ENCODE data around the gene GDF10.

Gene GDF10

DNA sequence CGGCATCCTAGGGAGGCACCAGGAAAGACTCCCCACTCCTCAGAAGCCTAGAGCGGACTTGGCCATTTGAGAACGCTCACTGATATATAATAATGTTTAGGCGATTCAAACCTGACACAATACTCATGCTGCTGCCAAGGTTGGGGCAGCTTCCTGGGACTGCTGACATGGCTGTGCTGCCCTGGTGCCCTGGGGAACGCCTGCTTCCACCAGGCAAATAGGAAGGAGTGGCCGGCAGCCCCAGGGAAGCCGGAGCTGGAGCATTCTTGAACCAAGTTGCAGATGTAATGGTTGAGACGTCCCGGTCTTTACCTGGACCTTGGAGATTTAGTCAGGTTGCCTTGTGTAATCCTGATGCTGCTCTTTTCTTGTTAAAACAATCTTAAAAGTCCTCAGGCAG lies 8.8 kb downstream of the GDF10 start:
- H3K36me3 ChIP-seq (ENCODE audit: insufficient read depth, low read length): no peaks in the 10 kb centered on the region
- H3K9me3 ChIP-seq (ENCODE audit: control insufficient read depth, insufficient read depth, low read length): no peaks in the 10 kb centered on the region
- no peak overlapping the region for H3K9ac ChIP-seq (ENCODE audit: low read depth, low read length)
- H3K4me1 ChIP-seq (ENCODE audit: insufficient read depth, low read length): no peaks in the 10 kb centered on the region

DNA sequence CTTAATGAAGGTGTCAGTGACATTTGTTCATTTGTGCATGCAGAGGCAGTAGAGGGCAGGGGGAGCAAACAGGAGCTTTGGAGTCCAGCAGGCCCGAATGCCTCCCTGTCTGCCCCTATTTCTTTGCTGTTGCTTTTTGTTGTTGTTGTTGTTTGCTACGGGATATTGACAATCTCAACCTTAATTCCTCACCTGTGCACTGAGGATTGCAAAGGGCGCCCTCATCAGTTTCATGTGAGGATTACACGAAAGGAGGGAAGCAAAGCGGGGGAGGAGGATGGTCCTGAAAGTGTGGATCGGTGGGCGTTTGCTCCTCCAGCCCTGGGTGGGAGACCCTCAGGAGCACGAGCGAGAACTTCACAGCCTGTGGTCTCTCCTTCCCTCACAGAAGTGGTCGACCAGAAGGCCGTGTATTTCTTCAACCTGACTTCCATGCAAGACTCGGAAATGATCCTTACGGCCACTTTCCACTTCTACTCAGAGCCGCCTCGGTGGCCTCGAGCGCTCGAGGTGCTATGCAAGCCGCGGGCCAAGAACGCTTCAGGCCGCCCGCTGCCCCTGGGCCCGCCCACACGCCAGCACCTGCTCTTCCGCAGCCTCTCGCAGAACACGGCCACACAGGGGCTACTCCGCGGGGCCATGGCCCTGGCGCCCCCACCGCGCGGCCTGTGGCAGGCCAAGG lies 9.6 kb downstream of the GDF10 start:
- H3K9me3 ChIP-seq (ENCODE audit: control insufficient read depth, insufficient read depth, low read length): no peaks in the 10 kb centered on the region
- H3K4me1 ChIP-seq (ENCODE audit: insufficient read depth, low read length): no peaks in the 10 kb centered on the region
- H3K36me3 ChIP-seq (ENCODE audit: insufficient read depth, low read length): no peaks in the 10 kb centered on the region
- H3K9ac ChIP-seq (ENCODE audit: low read depth, low read length): no peak overlapping the region

DNA sequence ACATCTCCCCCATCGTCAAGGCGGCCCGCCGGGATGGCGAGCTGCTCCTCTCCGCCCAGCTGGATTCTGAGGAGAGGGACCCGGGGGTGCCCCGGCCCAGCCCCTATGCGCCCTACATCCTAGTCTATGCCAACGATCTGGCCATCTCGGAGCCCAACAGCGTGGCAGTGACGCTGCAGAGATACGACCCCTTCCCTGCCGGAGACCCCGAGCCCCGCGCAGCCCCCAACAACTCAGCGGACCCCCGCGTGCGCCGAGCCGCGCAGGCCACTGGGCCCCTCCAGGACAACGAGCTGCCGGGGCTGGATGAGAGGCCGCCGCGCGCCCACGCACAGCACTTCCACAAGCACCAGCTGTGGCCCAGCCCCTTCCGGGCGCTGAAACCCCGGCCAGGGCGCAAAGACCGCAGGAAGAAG lies 10.1 kb downstream of the GDF10 start:
- Histone ChIP-seq H3K9me3 (ENCODE audit: control insufficient read depth, insufficient read depth, low read length) (no peaks in the 10 kb centered on the region), H3K4me1 (ENCODE audit: insufficient read depth, low read length) (no peaks in the 10 kb centered on the region), H3K9ac (ENCODE audit: low read depth, low read length) (no peak overlapping the region), H3K36me3 (ENCODE audit: insufficient read depth, low read length) (no peaks in the 10 kb centered on the region)

DNA sequence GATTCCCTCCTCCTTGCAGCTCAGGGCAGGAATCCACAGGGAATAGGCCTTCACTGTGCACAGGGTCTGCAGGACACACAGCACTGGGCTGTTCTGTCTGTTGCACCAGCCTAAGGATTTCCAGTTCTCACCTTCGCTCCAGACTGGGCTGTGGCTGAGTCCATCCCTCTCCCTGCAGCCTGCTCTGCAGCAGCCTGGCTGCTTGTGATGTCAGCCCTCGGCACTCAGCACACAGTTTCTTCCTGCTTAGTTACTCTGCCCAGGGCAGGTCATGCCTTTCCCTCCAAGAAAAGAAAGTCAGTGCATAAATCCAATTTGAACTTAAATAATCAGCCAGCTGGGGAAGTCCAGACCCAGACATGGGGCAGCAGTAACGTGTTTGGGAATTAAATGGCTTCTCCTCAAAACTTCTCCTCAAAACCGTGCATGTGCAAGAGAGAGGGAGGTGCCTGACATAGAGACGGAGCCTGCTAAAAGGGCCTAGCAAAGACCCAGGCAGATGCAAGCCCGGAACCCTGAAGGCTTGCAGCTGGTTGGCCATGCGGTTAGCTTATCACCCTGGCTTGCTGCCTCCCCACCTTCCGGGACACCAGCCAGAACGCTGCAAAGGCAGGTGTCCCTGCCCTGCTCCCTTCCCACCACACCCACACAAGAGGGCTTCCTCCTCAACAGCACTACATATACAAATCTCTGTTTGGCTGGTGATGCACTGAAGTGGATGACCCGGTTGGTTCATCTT lies 11.4 kb downstream of the GDF10 start:
- Histone ChIP-seq H3K9ac (ENCODE audit: low read depth, low read length) (no peak overlapping the region), H3K4me1 (ENCODE audit: insufficient read depth, low read length) (no peaks in the 10 kb centered on the region), H3K36me3 (ENCODE audit: insufficient read depth, low read length) (no peaks in the 10 kb centered on the region), H3K9me3 (ENCODE audit: control insufficient read depth, insufficient read depth, low read length) (no peaks in the 10 kb centered on the region)

DNA sequence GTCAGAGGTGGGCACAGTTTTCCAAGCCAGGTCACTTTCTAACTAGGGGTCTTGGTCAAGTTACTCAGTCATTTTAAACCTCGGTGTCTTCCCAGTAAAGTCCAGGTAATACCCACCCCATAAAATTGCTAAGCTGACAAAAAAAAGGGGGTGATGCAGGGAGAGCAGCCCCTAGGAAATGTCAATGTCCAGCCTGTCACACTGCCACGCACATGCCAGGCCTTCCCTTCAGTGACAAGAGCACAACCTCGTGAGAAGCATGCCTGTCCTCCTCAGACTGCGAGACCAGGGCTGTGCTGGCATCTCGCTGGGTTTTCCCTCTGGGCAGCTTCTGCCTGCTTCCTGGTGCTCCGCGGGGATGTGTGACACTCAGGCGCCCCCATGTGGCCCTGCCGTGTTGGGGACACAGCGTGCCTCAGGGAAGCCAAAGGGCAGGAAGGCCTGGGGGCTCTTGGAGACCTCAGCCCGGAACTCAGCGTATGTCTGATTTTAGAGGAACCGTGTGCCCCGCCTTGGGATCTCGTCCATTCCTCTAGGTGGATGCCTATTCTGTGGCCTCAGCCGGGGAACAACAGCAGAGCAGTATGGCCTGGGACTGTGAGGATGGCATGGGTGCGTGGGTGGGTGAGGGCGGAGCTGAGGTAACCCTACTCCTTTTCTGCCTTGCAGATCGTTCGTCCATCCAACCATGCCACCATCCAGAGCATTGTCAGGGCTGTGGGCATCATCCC lies 12.1 kb downstream of the GDF10 start:
- H3K9me3 ChIP-seq (ENCODE audit: control insufficient read depth, insufficient read depth, low read length): no peaks in the 10 kb centered on the region
- H3K4me1 ChIP-seq (ENCODE audit: insufficient read depth, low read length): no peaks in the 10 kb centered on the region
- H3K36me3 ChIP-seq (ENCODE audit: insufficient read depth, low read length): no peaks in the 10 kb centered on the region
- no peak overlapping the region for H3K9ac ChIP-seq (ENCODE audit: low read depth, low read length)

DNA sequence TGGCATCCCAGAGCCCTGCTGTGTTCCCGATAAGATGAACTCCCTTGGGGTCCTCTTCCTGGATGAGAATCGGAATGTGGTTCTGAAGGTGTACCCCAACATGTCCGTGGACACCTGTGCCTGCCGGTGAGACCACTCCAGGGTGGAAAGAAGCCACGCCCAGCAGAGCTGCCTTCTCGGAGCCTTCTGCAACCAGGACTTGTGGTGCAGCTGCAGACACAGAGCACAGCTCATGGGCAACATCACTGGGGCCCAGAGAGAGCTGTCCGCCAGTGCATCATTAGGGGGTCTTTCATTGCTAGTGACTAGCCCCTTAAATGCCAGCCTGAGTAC lies 12.6 kb downstream of the GDF10 start:
- Histone ChIP-seq H3K9me3 (ENCODE audit: control insufficient read depth, insufficient read depth, low read length) (no peaks in the 10 kb centered on the region), H3K36me3 (ENCODE audit: insufficient read depth, low read length) (no peaks in the 10 kb centered on the region), H3K4me1 (ENCODE audit: insufficient read depth, low read length) (no peaks in the 10 kb centered on the region), H3K9ac (ENCODE audit: low read depth, low read length) (no peak overlapping the region)

DNA sequence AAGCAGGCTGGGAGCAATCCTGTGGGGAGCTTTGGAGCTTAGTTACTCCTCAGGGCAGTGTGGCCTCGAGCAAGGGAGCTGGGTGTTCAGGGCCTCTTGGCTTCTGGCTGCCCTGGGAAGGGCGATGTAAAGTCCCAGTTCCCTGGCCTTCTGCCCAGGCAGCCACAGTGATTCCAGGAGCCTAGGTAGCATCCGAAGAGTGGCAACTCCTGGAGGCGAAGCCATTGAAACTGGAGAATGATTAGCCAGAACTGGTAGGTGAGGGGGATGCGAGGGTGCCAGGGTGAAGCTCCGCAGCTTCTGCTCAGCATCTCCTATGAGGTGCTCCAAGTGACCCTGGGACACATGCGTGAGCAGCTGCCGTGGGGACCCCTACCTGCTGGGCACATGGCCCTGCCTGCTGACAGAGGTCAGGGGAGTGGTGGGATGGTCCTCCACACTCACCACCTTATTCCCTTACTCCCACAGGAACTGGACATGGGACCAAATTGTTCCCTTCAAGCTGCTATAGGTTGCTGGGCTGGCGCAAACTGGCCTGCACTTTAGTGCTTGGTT lies 14.5 kb downstream of the GDF10 start:
- no peak overlapping the region for H3K9ac ChIP-seq (ENCODE audit: low read depth, low read length)
- no peaks in the 10 kb centered on the region for H3K9me3 ChIP-seq (ENCODE audit: control insufficient read depth, insufficient read depth, low read length)
- H3K4me1 ChIP-seq (ENCODE audit: insufficient read depth, low read length): no peaks in the 10 kb centered on the region
- H3K36me3 ChIP-seq (ENCODE audit: insufficient read depth, low read length): no peaks in the 10 kb centered on the region

DNA sequence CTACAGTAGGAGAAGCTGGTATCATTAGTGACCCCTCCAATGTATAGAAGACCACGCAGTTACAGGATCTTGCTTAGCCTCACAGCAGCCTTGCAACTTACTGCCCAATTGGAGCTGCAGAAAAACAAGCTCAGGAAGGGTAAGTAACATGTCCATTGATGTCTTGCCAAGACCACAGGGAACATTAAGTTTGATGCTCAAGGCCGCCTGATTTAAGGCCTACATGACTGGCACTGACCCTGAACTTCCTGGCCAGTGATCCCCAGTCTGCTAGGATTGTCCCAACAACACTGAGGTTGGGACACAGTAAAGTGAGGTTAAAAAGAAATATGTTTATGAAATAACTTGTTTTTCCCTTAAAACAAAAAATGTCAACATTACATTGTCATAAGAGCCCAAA lies 15.4 kb downstream of the GDF10 start:
- no peaks in the 10 kb centered on the region for H3K36me3 ChIP-seq (ENCODE audit: insufficient read depth, low read length)
- H3K9me3 ChIP-seq (ENCODE audit: control insufficient read depth, insufficient read depth, low read length): no peaks in the 10 kb centered on the region; the same call in 1 of the 2 replicates
- no peak overlapping the region for H3K9ac ChIP-seq (ENCODE audit: low read depth, low read length)
- no peaks in the 10 kb centered on the region for H3K4me1 ChIP-seq (ENCODE audit: insufficient read depth, low read length)

DNA sequence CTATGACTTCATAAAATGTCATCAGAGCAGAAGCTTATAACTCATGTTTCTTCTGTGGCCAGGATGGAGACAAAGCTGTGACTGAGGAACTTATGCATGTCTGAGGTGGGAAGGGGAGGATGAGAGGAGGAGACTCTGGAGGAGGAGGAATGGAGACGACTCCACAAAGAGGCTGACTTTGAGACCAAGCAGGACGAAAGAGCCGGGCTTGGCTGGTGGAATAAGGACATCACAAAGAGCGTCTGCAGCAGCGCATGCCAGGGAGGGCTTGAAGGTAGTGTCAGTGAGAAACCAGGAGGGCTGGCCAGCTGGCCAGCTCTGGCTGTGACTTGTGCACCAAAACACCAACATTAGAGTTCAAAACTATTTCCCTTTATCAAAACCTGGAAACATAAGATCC lies 16.1 kb downstream of the GDF10 start:
- H3K9me3 ChIP-seq (ENCODE audit: control insufficient read depth, insufficient read depth, low read length): no peaks in the 10 kb centered on the region; the same call in 1 of the 2 replicates
- no peak overlapping the region for H3K9ac ChIP-seq (ENCODE audit: low read depth, low read length)
- no peaks in the 10 kb centered on the region for H3K4me1 ChIP-seq (ENCODE audit: insufficient read depth, low read length)
- no peaks in the 10 kb centered on the region for H3K36me3 ChIP-seq (ENCODE audit: insufficient read depth, low read length)

DNA sequence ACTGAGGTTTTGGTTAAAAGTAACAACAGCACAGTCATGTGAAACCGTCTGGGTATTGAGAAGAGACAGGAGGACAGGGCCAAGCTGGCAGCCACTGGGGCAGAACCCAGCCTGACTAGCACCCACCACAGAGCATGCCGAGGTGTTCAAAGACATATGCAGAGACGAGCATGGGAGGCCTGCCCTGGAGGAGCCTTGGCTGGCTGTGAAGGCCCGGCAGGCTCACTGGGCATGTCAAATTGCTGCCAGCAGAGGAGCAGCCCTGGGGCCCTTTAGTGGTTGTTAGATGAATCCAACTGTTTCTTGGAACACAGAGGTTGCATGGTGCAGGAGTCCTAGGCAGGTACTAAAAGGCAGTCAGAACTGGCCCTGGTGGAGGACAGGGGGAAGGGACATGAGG lies 17.3 kb downstream of the GDF10 start:
- Histone ChIP-seq H3K9ac (ENCODE audit: low read depth, low read length) (no peak overlapping the region), H3K36me3 (ENCODE audit: insufficient read depth, low read length) (no peaks in the 10 kb centered on the region), H3K4me1 (ENCODE audit: insufficient read depth, low read length) (no peaks in the 10 kb centered on the region), H3K9me3 (ENCODE audit: control insufficient read depth, insufficient read depth, low read length) (no peaks in the 10 kb centered on the region; the same call in 1 of the 2 replicates)

DNA sequence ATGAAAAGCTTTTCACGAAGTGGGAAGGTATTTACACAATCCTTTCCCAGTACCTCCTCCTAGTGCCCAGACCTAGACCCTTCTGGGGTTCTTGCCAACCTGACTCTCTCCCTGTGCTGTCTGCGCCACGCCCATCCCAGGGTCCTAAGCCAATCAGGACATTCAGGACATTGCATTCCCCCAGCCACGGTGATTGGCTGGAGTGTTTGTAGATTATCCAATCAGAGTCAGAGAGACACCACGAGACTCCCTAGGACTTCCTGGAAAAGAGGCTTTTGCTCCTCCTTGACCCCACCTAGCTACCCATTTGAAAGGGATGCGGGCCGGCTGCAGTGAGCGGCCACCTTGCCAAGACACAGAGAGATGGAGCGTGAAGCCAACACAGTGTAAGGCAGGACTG lies 18.7 kb downstream of the GDF10 start:
- Histone ChIP-seq H3K9me3 (ENCODE audit: control insufficient read depth, insufficient read depth, low read length) (no peaks in the 10 kb centered on the region; the same call in 1 of the 2 replicates), H3K9ac (ENCODE audit: low read depth, low read length) (no peak overlapping the region), H3K36me3 (ENCODE audit: insufficient read depth, low read length) (no peaks in the 10 kb centered on the region), H3K4me1 (ENCODE audit: insufficient read depth, low read length) (no peaks in the 10 kb centered on the region)

DNA sequence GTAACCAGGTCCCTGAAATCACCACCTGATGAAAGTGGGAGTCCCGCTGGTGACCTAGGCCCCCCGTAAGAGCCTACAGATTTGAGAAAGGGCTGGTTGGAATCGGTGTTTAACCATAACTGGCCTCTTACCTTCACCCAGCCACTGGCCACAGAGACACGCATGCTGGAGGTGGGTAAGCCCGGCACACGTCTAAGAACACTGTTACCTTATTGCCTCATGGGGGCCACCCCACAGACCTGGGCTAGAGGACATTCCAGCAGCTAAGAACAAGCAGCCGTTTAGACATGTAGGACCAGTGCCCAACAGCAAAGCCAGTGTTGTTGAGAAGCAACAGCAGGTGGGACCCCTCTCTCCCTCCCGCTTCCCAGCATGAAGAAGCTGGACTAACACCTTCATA lies 19.8 kb downstream of the GDF10 start:
- Histone ChIP-seq H3K4me1 (ENCODE audit: insufficient read depth, low read length) (no peaks in the 10 kb centered on the region), H3K9me3 (ENCODE audit: control insufficient read depth, insufficient read depth, low read length) (no peaks in the 10 kb centered on the region; the same call in 1 of the 2 replicates), H3K36me3 (ENCODE audit: insufficient read depth, low read length) (no peaks in the 10 kb centered on the region), H3K9ac (ENCODE audit: low read depth, low read length) (no peak overlapping the region)

DNA sequence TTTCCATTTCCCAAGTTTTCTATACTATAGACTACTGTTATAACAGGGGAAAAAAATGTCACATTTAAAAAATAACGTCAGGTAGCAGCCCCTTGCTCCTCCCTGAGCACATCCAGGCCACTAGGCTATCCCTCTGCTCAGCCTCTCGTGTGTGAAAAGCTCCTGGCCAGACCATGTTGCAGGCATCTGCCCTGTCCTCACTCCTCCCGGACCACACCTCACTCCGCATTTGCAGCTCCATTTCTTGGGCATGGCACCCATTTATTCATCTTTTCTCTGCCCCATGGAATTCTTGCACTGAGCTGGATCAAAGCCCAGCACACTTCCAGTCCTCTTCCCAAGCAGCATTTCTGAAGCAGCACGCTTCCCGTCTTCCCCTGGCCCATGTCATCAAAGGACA lies 20.8 kb downstream of the GDF10 start:
- Histone ChIP-seq H3K9ac (ENCODE audit: low read depth, low read length) (no peak overlapping the region), H3K36me3 (ENCODE audit: insufficient read depth, low read length) (no peaks in the 10 kb centered on the region), H3K4me1 (ENCODE audit: insufficient read depth, low read length) (no peaks in the 10 kb centered on the region), H3K9me3 (ENCODE audit: control insufficient read depth, insufficient read depth, low read length) (no peaks in the 10 kb centered on the region; the same call in 1 of the 2 replicates)

DNA sequence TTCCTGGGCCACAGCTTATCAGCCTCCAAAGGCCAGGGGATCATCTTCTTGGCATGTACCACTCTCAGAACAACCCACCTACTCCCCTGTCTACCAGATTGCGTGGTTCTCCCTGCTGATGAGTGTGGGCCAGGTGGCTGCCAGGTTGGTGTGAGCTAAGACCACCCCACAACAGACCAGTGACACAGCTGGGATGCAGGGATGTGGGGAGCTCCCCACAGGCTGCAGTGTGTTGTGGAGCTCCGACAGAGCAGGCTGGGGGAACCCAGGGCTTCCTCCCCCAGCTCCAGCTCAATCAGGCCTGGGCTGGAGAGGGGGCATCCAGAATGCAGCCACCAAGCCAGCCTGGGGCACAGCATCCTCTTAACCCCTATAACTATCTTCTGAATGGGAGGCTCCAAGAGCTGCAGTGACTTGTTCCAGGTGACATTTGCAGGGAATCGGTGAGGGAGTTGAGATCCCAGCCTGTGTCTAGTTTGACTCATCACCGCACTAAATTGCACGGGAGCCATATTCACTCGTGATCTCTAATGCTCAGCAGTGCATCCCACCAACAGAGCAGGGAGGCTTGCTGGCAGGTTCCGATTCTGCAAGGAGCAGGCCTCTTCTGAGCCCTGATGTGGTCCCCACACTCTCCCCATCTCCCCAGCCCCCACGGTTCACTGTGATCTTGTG lies 21.7 kb downstream of the GDF10 start:
- Histone ChIP-seq H3K9ac (ENCODE audit: low read depth, low read length) (no peak overlapping the region), H3K36me3 (ENCODE audit: insufficient read depth, low read length) (no peaks in the 10 kb centered on the region)

More for the DNA sequence above, 21.7 kb downstream of the GDF10 start:
- Histone ChIP-seq H3K4me1 (ENCODE audit: insufficient read depth, low read length) (no peaks in the 10 kb centered on the region), H3K9me3 (ENCODE audit: control insufficient read depth, insufficient read depth, low read length) (no peaks in the 10 kb centered on the region; the same call in 1 of the 2 replicates)

All from ES-I3 (cell line).